Mucosa of gallbladder (tissue), 1 donor: Measurements from ENCODE around the gene DLD. TPM values are rescaled to one million over a fixed set of nuclear protein-coding genes. Genes with fewer than 3 reads are reported as not detected.
"Not testable (repeated sequence)": the region's sequence is repeated elsewhere in the genome, so short reads cannot be mapped to it uniquely, and the experiment has no call there.

Experiments used
- DNase-seq: peaks from one replicate; pipeline ENCODE4 v3.0.0-alpha.2; 2020; ENCODE audit warnings: low spot score
- total RNA-seq: library from RNA; stranded (reverse); gene quantifications from one replicate; pipeline ENCODE4 v1.2.1, GENCODE V29; 2021
- donor health status: DM: no; HTN: no; CAD: no.

DLD gene
- total RNA-seq, 1 donor from 2014 or later, result 69.0 TPM

- no peak for DNase-seq
These were observed 54.3 kb downstream of the DLD start for GRCh38 chr7:107945332-107945731.

- no peak for DNase-seq
These were observed 55.5 kb downstream of the DLD start for GRCh38 chr7:107946451-107946850.

GRCh38 chr7:107946881-107947280, 55.9 kb downstream of the DLD start:
- no peak for DNase-seq

GRCh38 chr7:107948645-107949442, 57.9 kb downstream of the DLD start:
- no peak for DNase-seq

GRCh38 chr7:107949443-107949935, 58.5 kb downstream of the DLD start:
- DNase-seq, result no peak

- no peak for DNase-seq
These were observed 60.3 kb downstream of the DLD start for GRCh38 chr7:107951172-107951787.

- DNase-seq, result no peak
These were observed 60.9 kb downstream of the DLD start for GRCh38 chr7:107951896-107952295.

GRCh38 chr7:107953265-107953923, 62.4 kb downstream of the DLD start:
- no peak for DNase-seq

GRCh38 chr7:107953924-107954303, 62.9 kb downstream of the DLD start:
- DNase-seq, result no peak

- DNase-seq, result no peak
These were observed 64.4 kb downstream of the DLD start for GRCh38 chr7:107955394-107955793.

- not testable (repeated sequence) for DNase-seq
These were observed 66.0 kb downstream of the DLD start for GRCh38 chr7:107956950-107957349.

- DNase-seq, result no peak
These were observed 66.5 kb downstream of the DLD start for GRCh38 chr7:107957436-107957835.

GRCh38 chr7:107958764-107959526, 68.0 kb downstream of the DLD start:
- DNase-seq, result no peak

GRCh38 chr7:107959527-107959898, 68.5 kb downstream of the DLD start:
- no peak for DNase-seq

- no peak for DNase-seq
These were observed 69.3 kb downstream of the DLD start for GRCh38 chr7:107960272-107960671.

- DNase-seq, result no peak
These were observed 70.4 kb downstream of the DLD start for GRCh38 chr7:107961405-107961804.

- no peak for DNase-seq
These were observed 71.8 kb downstream of the DLD start for GRCh38 chr7:107962817-107963216.

- no peak for DNase-seq
These were observed 73.5 kb downstream of the DLD start for GRCh38 chr7:107964510-107964909.

- DNase-seq, result no peak
These were observed 75.7 kb downstream of the DLD start for GRCh38 chr7:107966711-107967110.

- DNase-seq, result no peak
These were observed 76.4 kb downstream of the DLD start for GRCh38 chr7:107967420-107967819.

GRCh38 chr7:107968449-107968848, 77.5 kb downstream of the DLD start:
- no peak for DNase-seq

- DNase-seq, result no peak
These were observed 78.9 kb downstream of the DLD start for GRCh38 chr7:107969856-107970255.
